ENCODE measurements around the gene CSAG2.

GRCh38 chrX:152738560-152738959 is 29.5 kb upstream of the CSAG2 start:
- TF ChIP-seq CTCF (IDR thresholded peaks at IDR 0.05) (no peak), POLR2AphosphoS5 (IDR thresholded peaks at IDR 0.05) (no peak)

Measured in esophagus muscularis mucosa (tissue), 3 donors.